ENCODE results near the gene HAUS1. TPM values are rescaled to one million over a fixed set of nuclear protein-coding genes. Genes with fewer than 3 reads are reported as not detected.

Gene HAUS1
- total and polyA plus RNA-seq, 2 of the 4 experiments (the other 2 are of a cell fraction): 25.3 to 33.4 TPM

DNA sequence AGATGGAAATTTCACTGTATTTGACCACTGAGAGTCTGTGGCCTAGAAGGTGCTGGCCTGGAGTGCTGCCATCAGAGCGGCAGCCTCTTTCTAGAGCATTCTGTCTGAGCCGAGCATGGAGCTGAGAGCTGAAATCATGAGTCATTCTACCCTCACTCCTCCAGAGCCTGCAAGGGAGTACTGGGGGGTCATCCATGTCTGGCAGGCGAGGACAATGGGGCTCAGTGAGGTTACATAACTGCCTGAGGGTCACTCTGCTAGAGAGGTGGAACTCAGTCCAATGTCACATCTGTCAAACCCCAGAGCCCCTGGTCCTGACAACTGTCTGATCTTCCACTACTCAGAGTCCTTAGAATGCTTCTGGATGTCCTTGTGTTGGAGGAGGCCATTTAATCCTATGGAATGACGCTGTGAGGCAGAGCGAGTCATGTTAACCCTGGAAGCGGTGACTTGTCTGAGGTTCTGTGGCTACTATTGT lies 65.3 kb downstream of the HAUS1 start:
- Histone ChIP-seq H2BK120ac (ENCODE audit: low read depth, low read length) (peak overlapping the region; percentile 87), H3K4ac (ENCODE audit: low read depth, low read length) (peak overlapping the region; percentile 69), H3K27me3 (ENCODE audit: control insufficient read depth, insufficient read depth, low read length) (no peaks in the 10 kb centered on the region), H3K4me2 (ENCODE audit: low read depth, low read length) (no peak overlapping the region), H2AK5ac (ENCODE audit: low read depth, low read length) (no peak overlapping the region), H3K9ac (ENCODE audit: low read depth, low read length) (no peak overlapping the region), H4K8ac (ENCODE audit: low read depth in 2 of 2, low read length in 2 of 2) (peak overlapping the region in 1 of 2 experiments; percentile 64; a peak in 2 of 4 replicates), H4K5ac (ENCODE audit: low read depth, low read length) (peak overlapping the region; percentile 7; the same call in 1 of the 2 replicates), H2BK20ac (ENCODE audit: low read depth, low read length) (peak overlapping the region; percentile 80), H3K23ac (ENCODE audit: low read depth, low read length) (peak overlapping the region; percentile 67; the same call in 1 of the 2 replicates), H3K9me3 (ENCODE audit: control insufficient read depth, insufficient read depth, low read length) (no peaks in the 10 kb centered on the region), H3K9me1 (ENCODE audit: insufficient read depth, low read length) (peaks cover 11% of the 10 kb centered on the region), H3K4me3 (ENCODE audit: insufficient read depth, low read depth, low read length) (no peak overlapping the region), H2AFZ (replicated peaks; ENCODE audit: low read length, poor library complexity) (peak overlapping the region; percentile 91), H2AK9ac (replicated peaks; ENCODE audit: low read depth, low read length, poor library complexity) (peak overlapping the region; percentile 1), H4K20me1 (ENCODE audit: insufficient read depth, low read length) (peaks cover 9% of the 10 kb centered on the region; the same call in 1 of the 2 replicates), H4K91ac (ENCODE audit: insufficient read depth, low read depth, low read length) (peak overlapping the region; percentile 70), H2BK5ac (ENCODE audit: low read depth, low read length, poor library complexity, severe bottlenecking) (peak overlapping the region; percentile 82), H3K27ac (ENCODE audit: insufficient read depth, low read length) (peak overlapping the region; percentile 4; the same call in 1 of the 2 replicates), H3K14ac (replicated peaks; ENCODE audit: low read depth, low read length) (0 out of 2 replicates have a peak overlapping the region, but pooled peaks have one; percentile 37), H2BK15ac (ENCODE audit: low read depth, low read length) (peak overlapping the region; percentile 82; the same call in 1 of the 3 replicates), H3K18ac (ENCODE audit: low read depth, low read length) (no peak overlapping the region; the same call in 1 of the 2 replicates), H3K36me3 (ENCODE audit: control insufficient read depth, insufficient read depth, low read length) (no peaks in the 10 kb centered on the region), H3K56ac (ENCODE audit: extremely low read depth, insufficient read depth, low read length) (0 out of 2 replicates have a peak overlapping the region, but pooled peaks have one; percentile 12), H3K79me1 (ENCODE audit: low read depth in 1 of 2, low read length in 2 of 2) (peaks cover 0 to 2% of the 10 kb centered on the region in 2 experiments; a peak in 1 of 4 replicates), H3K4me1 (ENCODE audit: control insufficient read depth, insufficient read depth, low read length) (peaks cover 4% of the 10 kb centered on the region; the same call in 1 of the 2 replicates)
- dilution Hi-C loops (cut with HindIII; ENCODE audit: low sequenced_read_pairs, unreplicated experiment): no loop called here
- BruUV-seq (replicated peaks): no TSS peak
- in situ Hi-C loops (cut with MboI; ENCODE audit: low sequenced_read_pairs): no loop called here
- POLR2A ChIA-PET (ENCODE audit: unreplicated experiment): no interaction called here
- TF ChIP-seq FOS (IDR thresholded peaks at IDR 0.05; ENCODE audit: low read depth, low read length) (peak; percentile 41), NFE2L2 (IDR thresholded peaks at IDR 0.05; ENCODE audit: low read depth, low read length) (peak; percentile 26; the same call in 1 of the 2 replicates), RFX5 (IDR thresholded peaks at IDR 0.05; ENCODE audit: low read depth, low read length) (no peak)
- intact Hi-C loops (cut with micrococcal nuclease): no loop called here
- ATAC-seq (ENCODE audit: low read depth): peak; percentile 19
- 20% methylated on average over 1 of the region's 6 CpGs; no CpG with 5 or more reads in 1 of the 2 experiments for WGBS, 2 experiments (ENCODE audit: extremely low coverage in 2 of 2, insufficient read length in 1 of 2)
- CTCF ChIA-PET: interaction anchor here (0.5 to 1.6 kb wide), 2 partner anchors 36 to 489 kb away, joined by 3 to 4 read pairs; no protein-coding TSS in a partner anchor
- peak; percentile 83 for DNase-seq

Data from IMR-90 (cell line).